ENCODE data around the gene DLG2.
"Not testable (repeated sequence)": the region's sequence is repeated elsewhere in the genome, so short reads cannot be mapped to it uniquely, and the experiment has no call there.

Gene DLG2

GRCh38 chr11:83448686-83449085 lies 2178.5 kb downstream of the DLG2 start:
- DNase-seq (ENCODE audit: insufficient read length, low spot score) (no peak), FAIRE-seq (no peak)
- TF ChIP-seq, protein P1, sequence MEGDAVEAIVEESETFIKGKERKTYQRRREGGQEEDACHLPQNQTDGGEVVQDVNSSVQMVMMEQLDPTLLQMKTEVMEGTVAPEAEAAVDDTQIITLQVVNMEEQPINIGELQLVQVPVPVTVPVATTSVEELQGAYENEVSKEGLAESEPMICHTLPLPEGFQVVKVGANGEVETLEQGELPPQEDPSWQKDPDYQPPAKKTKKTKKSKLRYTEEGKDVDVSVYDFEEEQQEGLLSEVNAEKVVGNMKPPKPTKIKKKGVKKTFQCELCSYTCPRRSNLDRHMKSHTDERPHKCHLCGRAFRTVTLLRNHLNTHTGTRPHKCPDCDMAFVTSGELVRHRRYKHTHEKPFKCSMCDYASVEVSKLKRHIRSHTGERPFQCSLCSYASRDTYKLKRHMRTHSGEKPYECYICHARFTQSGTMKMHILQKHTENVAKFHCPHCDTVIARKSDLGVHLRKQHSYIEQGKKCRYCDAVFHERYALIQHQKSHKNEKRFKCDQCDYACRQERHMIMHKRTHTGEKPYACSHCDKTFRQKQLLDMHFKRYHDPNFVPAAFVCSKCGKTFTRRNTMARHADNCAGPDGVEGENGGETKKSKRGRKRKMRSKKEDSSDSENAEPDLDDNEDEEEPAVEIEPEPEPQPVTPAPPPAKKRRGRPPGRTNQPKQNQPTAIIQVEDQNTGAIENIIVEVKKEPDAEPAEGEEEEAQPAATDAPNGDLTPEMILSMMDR (IDR thresholded peaks at IDR 0.05; ENCODE audit: insufficient read depth, missing control alignments), result no peak

DNA sequence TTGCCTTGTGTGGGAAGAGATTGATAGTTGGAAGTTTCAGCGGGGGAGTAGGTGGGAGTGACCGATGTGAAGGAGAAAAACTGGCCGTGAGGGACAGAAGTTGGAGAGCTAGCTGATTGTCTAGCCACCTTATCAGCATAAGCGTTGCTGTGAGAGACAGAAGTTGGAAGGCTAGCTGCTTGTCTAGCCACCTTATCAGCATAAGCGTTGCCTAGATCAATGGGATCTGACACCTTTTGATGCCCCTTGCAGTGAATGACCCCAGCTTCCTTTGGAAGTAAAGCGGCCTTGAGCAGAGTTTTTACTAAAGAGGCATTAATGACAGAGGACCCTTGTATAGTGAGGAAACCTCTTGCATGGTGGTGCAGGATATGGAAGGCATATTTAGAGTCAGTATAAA lies 2183.3 kb downstream of the DLG2 start:
- not testable (repeated sequence) for DNase-seq (ENCODE audit: insufficient read length, low spot score); FAIRE-seq

GRCh38 chr11:83441601-83442000 lies 2185.5 kb downstream of the DLG2 start:
- DNase-seq (ENCODE audit: insufficient read length, low spot score) (no peak), FAIRE-seq (no peak)
- TF ChIP-seq, protein P1 (IDR thresholded peaks at IDR 0.05; ENCODE audit: insufficient read depth, missing control alignments), result no peak

DNA sequence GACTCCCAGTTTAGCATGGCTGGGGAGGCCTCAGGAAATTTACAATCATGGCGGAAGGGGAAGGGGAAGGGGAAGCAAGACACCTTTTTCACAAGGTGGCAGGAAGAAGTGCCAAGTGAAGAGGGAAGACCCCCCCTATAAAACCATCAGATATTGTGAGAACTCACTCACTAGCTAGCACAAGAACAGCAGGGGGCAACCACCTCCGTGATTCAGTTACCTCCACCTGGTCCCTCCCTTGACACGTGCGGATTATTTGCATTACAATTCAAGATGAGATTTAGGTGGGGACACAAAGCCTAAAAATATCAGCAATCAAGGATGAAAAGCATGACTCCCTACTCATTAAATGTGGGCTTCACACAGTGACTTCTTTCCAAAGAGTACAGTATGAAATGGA lies 2186.0 kb downstream of the DLG2 start:
- DNase-seq (ENCODE audit: insufficient read length, low spot score) (no peak), FAIRE-seq (no peak)
- TF ChIP-seq, protein P1 (IDR thresholded peaks at IDR 0.05; ENCODE audit: insufficient read depth, missing control alignments), result no peak

DNA sequence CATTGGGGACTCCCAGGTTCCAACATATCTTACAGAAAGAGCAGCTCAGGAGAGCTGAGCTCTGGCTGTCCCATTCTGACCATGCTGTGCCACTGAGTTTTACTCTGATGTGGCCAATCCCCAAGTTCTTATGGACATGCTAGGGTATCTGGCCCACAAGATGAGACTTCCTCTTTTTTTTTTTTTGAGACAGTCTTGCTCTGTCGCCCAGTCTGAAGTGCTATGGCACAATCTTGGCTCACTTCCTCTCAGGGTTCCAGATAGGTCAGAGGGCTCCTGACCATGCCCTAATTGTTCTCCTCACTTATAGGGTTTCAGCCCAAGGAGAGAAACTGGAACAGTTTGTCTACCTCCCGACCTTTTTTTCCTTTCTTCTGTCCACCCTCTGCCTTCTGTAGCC lies 2188.7 kb downstream of the DLG2 start:
- TF ChIP-seq, protein P1 (IDR thresholded peaks at IDR 0.05; ENCODE audit: insufficient read depth, missing control alignments), result no peak
- no peak for DNase-seq (ENCODE audit: insufficient read length, low spot score)
- no peak for FAIRE-seq

DNA sequence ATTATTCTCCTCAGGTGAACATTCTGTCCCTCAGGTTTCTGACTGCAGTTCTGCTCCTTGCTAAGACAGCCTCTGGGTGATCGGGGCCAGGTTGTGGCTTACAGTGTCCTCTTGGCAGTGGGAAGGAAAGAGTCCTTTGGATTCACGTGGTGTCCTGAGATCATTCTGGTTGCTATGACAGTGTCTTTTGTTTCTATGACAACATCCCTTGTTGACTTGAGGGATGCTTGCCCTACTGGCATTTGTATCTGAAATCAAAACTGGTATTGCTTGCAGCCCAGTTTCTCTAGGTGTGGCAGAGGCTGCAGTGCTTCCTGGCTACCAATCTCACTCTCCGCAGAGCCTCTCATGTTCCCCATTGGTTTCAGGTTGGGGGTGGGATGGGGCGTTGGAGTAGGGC lies 2189.2 kb downstream of the DLG2 start:
- FAIRE-seq, result no peak
- TF ChIP-seq, protein P1 (IDR thresholded peaks at IDR 0.05; ENCODE audit: insufficient read depth, missing control alignments), result no peak
- DNase-seq (ENCODE audit: insufficient read length, low spot score), result no peak

- DNase-seq (ENCODE audit: insufficient read length, low spot score) (no peak), FAIRE-seq (no peak)
- TF ChIP-seq, protein P1 (IDR thresholded peaks at IDR 0.05; ENCODE audit: insufficient read depth, missing control alignments), result no peak
Measured at GRCh38 chr11:83436855-83437254, 2190.3 kb downstream of the DLG2 start.

- DNase-seq (ENCODE audit: insufficient read length, low spot score); FAIRE-seq: not testable (repeated sequence)
Measured at GRCh38 chr11:83434812-83435211, 2192.3 kb downstream of the DLG2 start.
